GM18519 (cell line): ENCODE data around the gene RALGAPA2.

Experiments
- ATAC-seq: cut with Tn5 transposase; IDR thresholded peaks from one replicate; pipeline ENCODE4 v1.9.1; 2021; ENCODE audit warnings: mild to moderate bottlenecking, moderate library complexity; ENCODE audit not compliant: unreplicated experiment, low FRiP score

The RALGAPA2 gene

GRCh38 chr20:20593447-20594170, 118.8 kb downstream of the RALGAPA2 start:
- ATAC-seq, result no peak

- no peak for ATAC-seq
These were observed 127.3 kb downstream of the RALGAPA2 start for GRCh38 chr20:20585146-20585545.

DNA sequence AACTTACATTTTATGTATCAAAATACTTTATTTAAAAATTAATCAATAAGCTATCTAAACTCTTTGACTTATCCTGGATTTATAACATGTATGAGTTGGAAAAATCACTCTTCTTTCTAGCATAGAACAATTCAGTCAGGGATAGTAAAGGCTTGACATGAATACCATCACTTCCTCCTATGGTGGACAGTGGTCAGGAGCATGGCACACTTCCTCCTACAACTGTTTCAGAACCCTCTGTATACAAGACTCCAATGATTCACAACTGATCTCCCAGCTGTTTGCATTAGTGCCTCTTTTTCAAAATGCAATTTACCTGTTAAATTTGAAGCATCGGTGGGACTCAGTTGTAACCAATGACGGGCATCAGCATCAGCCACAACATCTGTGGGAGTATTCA, 129.7 kb downstream of the RALGAPA2 start:
- no peak for ATAC-seq

GRCh38 chr20:20580139-20580538, 132.3 kb downstream of the RALGAPA2 start:
- ATAC-seq, result no peak

GRCh38 chr20:20578838-20579237, 133.6 kb downstream of the RALGAPA2 start:
- no peak for ATAC-seq

DNA sequence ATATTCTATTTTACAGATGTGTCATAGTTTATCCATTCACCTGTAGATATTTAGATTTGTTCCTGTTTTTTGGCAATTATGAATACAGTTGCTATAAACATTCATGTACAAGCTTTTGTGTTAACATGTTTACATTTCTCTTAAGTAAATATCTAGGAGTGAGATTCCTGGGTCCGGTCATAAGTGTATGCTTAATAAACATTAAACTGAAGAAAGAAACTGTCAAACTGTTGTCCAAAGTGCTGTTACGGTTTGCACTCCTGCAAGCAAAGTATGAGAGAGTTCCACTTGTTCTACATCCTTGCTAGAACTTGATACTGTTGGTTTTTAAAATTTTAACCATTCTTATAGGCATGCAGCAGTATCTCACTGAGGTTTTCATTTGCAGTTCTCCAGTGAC, 138.6 kb downstream of the RALGAPA2 start:
- no peak for ATAC-seq

DNA sequence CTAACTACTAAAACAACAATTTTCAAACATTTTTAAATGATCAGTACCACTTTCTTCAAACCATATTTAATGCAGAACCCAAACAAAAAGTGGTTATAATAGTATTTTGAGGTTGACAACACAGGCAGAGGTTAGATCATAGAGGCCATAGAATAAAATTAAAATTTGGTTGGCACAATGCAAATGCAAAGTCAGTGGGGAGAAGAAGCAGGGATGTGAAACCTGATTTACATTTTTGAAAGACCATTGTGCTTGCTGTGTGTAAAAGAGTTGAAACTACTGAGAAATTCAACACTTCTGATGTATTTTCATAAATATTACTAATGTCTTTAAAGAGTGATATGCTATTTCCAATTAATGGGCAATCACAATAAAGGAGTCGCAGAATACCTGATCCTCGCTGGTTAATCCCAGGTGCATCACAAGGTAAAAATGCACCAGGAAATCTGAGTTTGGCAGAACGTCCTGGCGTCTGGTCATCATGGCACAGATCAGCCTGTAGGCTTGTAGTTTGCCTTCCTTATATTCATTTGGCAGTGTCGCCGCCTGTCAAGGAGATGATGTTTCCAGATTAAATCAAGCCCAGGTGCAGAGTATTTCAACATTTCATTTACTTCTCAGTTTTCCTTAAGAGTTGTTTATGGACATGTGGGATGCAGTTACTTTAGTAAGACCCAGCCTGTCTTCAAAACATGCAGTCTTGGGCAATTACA, 141.2 kb downstream of the RALGAPA2 start:
- ATAC-seq, result no peak

GRCh38 chr20:20568604-20569205, 143.7 kb downstream of the RALGAPA2 start:
- ATAC-seq, result no peak

GRCh38 chr20:20567712-20568111, 144.7 kb downstream of the RALGAPA2 start:
- ATAC-seq, result no peak

DNA sequence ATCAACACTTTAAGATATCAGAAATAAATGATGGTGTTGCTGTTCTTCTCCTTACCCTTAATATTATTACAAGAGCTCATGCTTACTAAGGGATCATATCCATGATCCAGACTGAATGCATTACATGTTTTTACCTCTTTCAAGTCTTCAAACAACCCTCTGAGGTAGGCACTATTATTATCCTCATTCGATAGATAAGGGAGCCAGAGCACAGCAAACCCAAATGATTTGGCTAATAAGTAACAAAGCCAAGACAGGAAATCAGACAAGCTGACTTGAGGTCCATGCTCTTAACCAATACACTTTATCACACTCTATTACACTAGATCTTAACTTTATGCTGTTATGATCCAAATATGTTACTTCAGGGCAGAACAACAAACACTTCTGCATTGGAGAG, 145.9 kb downstream of the RALGAPA2 start:
- ATAC-seq, result no peak

GRCh38 chr20:20564279-20564678, 148.2 kb downstream of the RALGAPA2 start:
- no peak for ATAC-seq

- ATAC-seq, result no peak
These were observed 149.9 kb downstream of the RALGAPA2 start for GRCh38 chr20:20562507-20562906.

GRCh38 chr20:20561841-20562240, 150.6 kb downstream of the RALGAPA2 start:
- ATAC-seq, result no peak

- ATAC-seq, result no peak
These were observed 151.3 kb downstream of the RALGAPA2 start for GRCh38 chr20:20561172-20561571.

- no peak for ATAC-seq
These were observed 155.0 kb downstream of the RALGAPA2 start for GRCh38 chr20:20557406-20557805.

- no peak for ATAC-seq
These were observed 156.6 kb downstream of the RALGAPA2 start for GRCh38 chr20:20555838-20556237.

DNA sequence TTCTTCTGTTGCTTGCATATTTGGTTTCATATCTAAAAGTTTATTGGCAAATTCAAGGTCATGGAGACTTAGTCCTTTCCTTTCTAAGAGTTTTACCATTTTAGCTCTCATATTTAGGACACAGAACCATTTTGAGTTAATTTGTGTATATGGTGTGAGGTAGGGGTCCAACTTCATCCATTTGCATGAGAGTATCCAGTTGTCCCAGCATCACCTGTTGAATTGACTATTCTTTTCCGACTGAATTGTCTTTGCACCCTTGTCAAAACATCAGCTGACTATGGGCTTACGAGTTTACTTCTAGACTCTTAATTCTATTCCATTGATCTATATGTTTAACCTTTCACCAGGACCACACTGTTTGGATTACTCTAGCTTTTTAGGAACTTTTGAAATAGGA, 157.5 kb downstream of the RALGAPA2 start:
- no peak for ATAC-seq

DNA sequence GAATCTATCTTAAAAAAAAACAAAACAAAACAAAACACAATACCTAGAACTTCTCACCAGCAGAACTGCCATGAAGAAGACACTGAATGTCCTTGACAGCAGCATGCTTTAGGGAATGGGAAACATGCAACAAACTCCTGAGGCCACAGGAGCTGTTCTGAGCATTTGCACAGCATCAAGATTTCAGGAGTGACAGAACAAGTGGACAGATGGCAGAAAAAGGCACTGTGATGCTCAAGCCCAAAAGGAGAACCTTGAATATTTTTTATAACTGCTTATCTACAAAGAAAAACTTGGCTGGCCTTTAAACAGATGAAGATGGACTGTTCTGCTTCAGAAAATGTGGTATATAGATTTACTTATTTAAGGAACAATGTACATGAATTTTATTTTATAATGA, 158.9 kb downstream of the RALGAPA2 start:
- no peak for ATAC-seq

- no peak for ATAC-seq
These were observed 160.4 kb downstream of the RALGAPA2 start for GRCh38 chr20:20552076-20552475.

GRCh38 chr20:20551409-20551808, 161.0 kb downstream of the RALGAPA2 start:
- ATAC-seq, result no peak

- no peak for ATAC-seq
These were observed 162.7 kb downstream of the RALGAPA2 start for GRCh38 chr20:20549704-20550103.

DNA sequence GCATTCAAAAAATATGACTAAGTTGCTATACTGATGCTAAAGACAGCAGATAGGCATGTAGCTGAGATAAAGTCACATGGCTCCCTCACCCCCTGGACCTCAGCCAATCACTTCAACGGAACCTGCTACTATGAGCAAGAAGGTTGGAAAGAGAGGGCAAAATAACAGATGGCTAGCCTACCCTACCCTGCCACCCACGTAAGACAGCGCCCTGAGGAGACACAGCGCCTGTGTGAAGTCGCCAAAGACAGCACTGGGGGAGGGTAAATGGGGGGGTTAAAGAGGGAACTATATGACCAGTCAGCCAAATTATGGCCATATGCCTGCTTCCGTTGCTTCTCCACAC, 163.2 kb downstream of the RALGAPA2 start:
- ATAC-seq, result no peak
